ENCODE results near the gene CFAP119. TPM values are rescaled to one million over a fixed set of nuclear protein-coding genes. Genes with fewer than 3 reads are reported as not detected.

CFAP119 gene
- total RNA-seq, 1 donor from 2014 or later, result 2.2 TPM

DNA sequence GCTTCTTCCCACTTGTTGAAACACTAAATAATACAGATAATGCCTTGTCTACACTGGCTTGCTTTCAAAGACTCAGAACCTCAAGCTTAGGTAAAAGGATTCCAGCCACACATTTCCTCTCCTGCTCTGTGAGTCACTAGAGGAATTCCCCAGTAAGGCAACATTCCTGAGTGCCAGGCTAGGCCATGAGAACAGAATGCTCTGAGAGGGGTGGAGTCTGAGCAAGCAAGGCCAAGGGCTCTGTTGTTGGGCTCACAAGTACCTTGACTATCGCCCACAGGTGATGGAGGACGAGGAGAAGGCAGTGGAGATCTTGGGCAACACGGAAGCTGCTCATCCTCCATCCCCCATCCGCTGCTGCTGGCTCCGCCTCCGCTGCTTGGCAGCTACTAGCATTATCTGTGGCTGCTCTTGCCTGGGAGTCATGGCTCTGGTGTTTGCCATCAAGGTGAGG lies 20.4 kb downstream of the CFAP119 start:
- DNase-seq (ENCODE audit: low spot score), result peak; percentile 84

DNA sequence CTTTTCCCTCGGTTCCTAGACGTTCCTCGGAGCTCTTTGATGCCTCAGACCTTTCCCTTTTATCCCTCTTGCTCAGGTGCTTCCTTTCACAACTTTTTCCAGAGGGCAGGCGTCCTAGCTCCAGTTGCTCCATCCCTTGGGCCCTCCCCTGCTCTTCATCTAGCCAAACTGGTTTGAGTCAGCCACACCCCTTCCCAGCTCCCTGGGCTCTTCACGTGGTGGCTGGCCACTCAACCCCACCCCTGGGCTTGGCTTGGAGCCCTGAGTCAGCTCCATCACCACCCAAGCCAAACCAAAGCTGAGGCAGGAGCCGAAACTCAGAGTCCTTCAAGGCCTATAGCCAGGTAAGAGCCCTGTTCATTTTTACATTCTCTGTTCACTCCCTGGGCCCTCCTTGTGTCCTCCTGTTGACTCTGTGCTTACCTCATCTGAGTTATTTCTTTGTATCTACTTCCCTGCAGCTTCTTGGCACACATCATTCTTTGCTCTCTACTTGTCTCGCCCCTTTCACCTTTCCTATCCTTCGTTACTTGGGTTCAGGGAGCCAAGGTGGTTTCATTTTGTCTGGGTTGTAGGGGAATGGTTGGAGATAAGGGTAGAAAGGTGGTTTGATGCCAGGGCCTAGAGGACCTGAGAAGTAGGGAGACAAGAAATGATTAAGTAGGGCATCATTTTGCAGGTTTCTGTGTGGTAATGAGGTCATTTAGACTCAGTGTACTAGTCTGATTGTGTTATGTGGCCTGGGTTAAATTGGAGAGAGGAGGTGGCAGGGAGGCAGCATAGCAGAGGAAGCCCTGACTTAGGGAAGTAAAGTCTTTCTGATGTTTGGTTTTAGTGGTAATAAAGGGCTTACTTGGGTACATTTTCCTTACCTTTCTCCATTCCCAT lies 21.3 kb downstream of the CFAP119 start:
- peak; percentile 90 for DNase-seq (ENCODE audit: low spot score)

DNA sequence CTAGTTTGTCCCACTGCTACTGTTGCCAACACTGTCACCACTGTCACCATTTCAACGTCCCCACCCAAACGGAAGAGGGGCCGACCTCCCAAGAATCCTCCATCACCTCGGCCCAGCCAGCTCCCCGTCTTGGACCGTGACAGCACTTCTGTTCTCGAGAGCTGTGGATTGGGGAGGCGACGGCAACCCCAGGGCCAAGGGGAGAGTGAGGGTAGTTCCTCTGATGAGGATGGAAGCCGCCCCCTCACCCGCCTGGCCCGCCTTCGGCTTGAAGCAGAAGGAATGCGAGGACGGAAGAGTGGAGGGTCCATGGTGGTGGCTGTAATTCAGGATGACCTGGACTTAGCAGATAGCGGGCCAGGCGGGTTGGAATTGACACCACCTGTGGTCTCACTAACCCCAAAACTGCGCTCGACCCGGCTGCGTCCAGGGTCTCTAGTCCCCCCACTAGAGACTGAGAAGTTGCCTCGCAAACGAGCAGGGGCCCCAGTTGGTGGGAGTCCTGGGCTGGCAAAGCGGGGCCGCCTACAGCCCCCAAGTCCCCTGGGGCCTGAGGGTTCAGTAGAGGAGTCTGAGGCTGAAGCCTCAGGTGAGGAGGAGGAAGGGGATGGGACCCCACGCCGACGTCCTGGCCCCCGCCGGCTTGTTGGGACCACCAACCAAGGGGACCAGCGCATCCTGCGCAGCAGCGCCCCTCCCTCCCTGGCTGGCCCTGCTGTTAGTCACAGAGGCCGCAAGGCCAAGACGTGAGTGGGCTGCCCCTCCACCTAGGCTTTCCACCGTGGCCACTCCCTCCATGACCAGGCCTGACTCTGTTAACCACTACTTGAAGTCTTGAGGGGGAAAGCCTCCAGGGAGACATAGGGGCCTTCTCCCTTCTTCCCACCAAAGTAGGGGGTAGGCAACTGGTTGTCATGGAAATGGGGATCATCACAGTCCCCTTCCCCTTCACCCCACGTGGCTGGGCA lies 22.6 kb downstream of the CFAP119 start:
- DNase-seq (ENCODE audit: low spot score), result peak; percentile 80

DNA sequence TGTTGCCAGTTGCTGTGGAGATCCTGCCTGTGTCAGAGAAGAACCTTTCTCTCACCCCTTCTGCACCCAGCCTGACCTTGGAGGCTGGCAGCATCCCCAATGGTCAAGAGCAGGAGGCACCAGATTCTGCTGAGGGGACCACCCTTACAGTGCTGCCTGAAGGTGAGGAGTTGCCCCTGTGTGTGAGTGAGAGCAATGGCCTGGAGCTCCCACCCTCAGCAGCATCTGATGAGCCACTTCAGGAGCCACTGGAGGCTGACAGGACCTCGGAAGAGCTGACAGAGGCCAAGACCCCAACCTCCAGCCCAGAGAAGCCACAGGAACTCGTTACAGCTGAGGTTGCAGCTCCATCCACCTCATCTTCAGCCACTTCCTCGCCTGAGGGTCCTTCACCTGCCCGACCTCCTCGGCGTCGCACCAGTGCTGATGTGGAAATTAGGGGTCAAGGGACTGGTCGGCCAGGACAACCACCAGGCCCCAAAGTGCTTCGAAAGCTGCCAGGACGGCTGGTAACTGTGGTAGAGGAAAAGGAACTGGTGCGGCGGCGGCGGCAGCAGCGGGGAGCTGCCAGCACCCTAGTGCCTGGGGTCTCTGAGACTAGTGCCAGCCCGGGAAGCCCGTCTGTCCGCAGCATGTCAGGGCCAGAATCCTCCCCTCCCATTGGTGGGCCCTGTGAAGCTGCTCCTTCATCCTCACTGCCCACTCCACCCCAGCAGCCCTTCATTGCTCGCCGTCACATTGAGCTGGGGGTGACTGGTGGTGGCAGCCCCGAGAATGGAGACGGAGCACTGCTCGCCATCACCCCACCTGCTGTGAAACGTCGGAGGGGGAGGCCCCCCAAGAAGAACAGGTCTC lies 23.8 kb downstream of the CFAP119 start:
- peak; percentile 62 for DNase-seq (ENCODE audit: low spot score)

DNA sequence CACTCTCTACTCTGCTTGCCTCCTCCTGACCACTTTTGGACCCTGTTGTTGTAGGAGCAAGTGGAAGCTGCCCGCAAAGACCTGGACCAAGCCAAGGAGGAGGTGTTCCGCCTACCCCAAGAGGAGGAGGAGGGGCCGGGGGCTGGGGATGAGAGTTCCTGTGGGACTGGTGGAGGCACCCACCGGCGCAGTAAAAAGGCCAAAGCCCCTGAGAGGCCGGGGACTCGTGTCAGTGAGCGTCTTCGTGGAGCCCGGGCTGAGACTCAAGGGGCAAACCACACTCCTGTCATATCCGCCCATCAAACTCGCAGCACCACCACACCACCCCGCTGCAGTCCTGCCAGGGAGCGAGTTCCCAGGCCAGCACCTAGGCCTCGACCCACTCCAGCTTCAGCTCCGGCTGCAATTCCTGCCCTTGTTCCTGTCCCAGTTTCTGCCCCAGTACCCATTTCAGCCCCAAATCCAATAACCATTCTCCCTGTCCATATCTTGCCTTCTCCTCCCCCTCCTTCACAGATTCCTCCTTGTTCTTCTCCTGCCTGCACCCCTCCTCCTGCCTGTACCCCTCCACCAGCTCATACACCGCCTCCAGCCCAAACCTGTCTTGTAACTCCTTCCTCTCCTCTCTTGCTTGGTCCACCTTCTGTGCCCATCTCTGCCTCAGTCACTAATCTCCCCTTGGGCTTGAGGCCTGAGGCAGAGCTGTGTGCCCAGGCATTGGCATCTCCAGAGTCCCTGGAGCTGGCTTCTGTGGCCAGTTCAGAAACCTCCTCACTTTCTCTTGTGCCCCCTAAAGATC lies 24.7 kb downstream of the CFAP119 start:
- peak; percentile 45 for DNase-seq (ENCODE audit: low spot score)

DNA sequence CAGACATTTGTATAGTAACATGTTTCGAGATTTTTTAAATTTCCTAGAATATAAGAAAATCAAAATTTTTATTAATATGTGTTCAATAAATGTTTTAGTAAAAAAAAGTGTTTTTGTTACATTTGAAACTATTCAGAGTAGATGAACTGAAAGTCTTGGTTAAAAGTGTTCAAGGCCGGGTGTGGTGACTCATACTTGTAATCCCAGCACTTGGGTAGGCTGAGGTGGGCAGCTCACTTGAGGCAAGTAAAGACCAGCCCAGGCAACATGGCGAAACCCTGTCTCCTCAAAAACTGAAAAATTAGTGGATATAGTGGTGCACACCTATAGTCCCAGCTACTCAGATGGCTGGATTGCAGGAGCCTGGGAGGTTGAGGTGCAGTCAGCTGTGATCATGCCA lies 30.5 kb downstream of the CFAP119 start:
- peak; percentile 2 for DNase-seq (ENCODE audit: low spot score)

DNA sequence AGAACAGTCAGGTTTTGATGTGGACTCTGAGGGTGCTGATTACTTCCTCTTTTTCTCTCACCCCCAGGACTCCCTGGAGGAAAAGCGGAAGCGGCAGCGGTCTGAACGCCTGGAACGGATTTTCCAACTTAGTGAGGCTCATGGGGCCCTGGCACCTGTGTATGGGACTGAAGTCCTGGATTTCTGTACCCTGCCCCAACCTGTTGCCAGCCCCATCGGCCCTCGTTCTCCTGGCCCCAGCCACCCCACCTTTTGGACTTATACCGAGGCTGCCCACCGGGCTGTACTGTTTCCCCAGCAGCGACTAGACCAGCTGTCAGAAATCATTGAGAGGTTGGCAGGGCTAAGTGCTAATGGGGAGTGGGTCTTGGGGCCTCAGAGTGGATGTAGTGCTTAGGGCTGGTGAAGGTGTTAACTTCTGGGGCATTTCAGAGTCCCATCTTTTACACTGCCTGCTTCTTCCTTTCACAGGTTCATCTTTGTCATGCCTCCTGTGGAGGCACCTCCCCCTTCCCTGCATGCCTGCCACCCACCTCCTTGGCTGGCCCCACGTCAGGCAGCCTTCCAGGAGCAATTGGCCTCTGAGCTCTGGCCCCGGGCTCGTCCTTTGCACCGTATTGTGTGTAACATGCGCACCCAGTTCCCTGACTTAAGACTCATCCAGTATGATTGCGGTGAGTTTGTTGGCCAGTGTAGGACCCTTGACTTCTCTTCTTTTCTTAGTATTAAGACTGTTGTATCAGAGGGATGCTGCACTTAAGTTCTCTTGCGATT lies 32.8 kb downstream of the CFAP119 start:
- DNase-seq (ENCODE audit: low spot score), result peak; percentile 83

DNA sequence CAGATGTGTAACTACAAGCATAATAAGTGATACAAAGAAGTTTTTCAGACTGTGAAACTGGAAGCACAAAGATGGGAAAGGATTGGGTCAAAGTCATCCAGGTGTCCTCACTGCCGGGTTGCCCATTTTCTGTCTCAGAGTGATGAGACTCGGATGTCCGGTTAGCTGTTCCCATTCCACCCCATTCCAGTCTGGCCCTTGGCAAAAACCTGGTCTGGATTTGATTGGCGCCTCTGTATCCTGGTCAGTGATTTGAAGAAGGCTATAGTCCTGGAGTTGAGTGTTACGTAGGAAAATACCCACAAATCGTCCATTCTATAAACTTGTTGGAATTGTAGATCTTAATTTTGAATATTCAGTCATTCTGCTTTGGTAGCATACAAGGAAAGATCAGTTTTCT lies 33.5 kb downstream of the CFAP119 start:
- DNase-seq (ENCODE audit: low spot score), result peak; percentile 20

DNA sequence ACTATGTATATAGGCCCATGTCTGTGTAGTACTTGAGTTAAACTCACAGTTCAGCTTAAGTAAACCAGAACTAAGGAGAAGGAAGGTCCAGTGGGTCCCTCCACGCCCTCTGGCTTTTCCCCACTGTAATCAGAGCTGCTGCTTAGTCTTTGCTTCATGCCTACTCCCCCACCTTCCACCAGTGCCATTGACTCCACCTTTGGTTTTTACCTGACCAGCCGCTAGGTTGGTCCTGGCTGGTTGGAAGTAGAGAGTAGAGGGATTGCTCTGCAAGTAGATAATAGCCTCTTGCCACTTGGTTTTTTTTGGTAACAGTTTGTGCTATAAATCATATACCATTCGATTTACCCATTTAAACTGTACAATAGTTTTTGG lies 36.5 kb downstream of the CFAP119 start:
- DNase-seq (ENCODE audit: low spot score), result peak; percentile 33

DNA sequence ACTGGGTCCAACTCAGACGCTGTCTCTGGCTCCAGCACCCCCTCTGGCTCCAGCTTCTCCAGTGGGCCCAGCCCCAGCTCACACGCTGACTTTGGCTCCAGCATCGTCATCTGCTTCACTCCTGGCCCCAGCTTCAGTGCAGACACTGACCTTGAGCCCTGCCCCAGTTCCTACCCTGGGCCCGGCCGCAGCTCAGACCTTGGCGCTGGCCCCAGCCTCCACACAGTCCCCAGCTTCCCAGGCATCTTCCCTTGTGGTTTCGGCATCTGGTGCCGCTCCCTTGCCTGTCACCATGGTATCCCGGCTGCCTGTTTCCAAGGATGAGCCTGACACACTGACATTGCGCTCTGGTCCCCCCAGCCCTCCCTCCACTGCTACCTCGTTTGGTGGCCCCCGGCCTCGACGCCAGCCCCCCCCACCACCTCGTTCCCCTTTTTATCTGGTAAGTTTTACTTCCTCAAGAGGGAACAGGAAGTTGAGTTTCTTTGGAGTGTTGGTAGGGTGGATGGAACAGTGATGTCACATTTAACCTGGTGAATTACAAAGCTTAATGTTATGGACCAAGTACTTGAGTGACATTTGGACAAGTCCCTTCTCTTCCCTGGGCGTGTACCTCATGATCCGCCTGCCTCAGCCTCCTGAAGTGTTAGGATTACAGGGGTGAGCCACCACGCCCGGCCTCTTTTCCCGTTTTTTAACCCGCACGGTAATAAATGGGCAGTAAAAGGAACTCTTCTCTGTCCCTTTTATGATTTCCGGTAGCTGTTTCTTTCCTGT lies 37.0 kb downstream of the CFAP119 start:
- DNase-seq (ENCODE audit: low spot score), result peak; percentile 85

DNA sequence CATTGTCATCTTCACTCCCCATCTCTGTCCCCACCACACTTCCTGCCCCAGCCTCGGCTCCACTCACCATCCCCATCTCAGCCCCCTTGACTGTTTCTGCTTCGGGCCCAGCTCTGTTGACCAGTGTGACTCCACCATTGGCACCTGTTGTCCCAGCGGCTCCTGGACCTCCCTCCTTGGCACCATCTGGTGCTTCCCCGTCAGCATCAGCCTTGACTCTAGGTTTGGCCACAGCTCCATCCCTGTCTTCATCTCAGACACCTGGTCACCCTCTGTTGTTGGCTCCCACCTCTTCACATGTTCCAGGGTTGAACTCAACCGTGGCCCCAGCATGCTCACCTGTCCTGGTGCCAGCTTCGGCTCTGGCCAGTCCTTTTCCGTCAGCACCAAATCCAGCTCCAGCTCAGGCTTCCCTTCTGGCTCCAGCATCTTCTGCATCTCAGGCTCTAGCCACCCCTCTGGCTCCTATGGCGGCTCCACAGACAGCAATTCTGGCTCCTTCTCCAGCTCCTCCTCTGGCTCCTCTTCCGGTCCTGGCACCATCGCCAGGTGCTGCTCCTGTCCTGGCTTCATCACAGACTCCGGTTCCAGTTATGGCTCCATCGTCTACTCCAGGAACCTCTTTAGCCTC lies 38.0 kb downstream of the CFAP119 start:
- DNase-seq (ENCODE audit: low spot score), result peak; percentile 77

DNA sequence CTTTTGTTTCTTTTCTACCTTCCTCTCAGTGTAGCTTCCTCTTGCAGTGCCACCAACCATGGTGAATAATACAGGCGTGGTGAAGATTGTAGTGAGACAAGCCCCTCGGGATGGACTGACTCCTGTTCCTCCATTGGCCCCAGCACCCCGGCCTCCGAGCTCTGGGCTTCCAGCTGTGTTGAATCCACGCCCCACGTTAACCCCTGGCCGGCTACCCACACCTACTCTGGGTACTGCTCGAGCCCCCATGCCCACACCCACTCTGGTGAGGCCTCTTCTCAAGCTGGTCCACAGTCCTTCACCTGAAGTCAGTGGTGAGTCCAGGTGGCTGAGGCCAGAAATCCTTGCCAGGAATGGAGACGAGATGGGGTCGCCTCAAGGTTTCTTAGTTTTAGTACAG lies 38.9 kb downstream of the CFAP119 start:
- peak; percentile 71 for DNase-seq (ENCODE audit: low spot score)

DNA sequence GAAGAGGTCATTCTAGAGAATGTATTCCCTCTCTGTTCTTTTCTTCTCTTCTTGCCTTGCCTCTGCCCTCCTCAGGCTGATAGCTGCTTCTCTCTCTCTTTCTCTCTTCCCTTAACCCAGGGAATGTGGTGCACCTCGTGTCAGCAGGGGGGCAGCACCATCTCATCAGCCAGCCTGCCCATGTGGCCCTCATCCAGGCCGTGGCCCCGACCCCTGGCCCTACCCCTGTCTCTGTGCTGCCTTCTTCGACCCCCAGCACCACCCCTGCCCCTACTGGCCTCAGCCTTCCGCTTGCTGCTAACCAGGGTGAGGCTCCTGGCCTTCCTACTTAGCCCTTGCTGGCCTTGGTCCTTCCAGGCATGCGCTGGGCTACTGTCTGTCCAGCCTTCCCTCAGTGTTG lies 39.4 kb downstream of the CFAP119 start:
- DNase-seq (ENCODE audit: low spot score), result peak; percentile 64

DNA sequence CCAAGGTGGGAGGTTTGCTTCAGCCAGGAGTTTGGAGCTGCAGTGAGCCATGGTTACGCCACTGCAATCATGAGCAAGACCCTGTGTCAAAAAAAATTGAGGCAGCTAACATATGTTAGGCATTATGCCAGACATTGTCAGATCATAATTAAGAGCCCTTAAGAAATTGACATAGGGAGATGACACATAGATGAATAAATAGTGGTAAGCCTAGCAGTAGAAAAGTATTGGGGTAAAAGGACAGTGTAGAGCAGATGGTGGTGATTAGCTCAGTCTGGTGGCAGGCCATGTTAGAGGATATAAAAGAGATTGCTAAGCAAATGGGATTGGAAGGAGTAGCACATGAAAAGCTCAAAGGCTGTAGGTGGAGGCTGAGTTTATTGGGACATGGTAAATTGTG lies 40.3 kb downstream of the CFAP119 start:
- no peak for DNase-seq (ENCODE audit: low spot score)

DNA sequence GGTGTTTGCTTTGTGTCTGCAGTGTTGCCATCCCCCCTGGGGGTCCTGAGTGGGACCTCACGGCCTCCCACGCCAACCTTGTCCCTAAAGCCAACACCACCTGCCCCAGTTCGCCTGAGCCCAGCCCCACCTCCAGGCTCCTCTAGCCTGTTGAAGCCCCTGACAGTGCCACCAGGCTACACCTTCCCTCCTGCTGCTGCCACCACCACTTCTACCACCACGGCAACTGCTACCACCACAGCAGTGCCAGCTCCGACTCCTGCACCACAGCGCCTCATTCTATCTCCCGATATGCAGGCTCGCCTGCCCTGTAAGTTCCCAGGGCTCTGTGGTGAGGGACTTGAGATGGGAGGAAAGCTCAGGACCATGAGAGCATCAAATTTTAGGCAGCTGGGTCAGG lies 40.7 kb downstream of the CFAP119 start:
- no peak for DNase-seq (ENCODE audit: low spot score)

DNA sequence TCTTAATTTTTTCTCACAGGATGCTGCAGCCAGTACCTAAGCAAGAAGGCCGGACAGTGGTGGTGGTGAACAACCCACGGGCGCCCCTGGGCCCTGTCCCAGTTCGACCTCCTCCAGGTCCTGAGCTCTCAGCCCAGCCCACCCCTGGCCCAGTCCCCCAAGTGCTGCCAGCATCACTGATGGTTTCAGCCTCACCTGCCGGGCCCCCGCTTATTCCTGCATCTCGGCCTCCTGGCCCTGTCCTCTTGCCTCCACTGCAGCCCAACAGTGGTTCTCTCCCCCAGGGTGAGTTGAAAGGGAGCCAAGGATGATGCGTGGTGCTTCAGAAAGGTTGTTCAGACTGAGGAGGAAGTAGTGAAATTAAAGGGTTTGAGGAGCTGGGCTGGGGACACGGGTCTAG lies 41.2 kb downstream of the CFAP119 start:
- no peak for DNase-seq (ENCODE audit: low spot score)

DNA sequence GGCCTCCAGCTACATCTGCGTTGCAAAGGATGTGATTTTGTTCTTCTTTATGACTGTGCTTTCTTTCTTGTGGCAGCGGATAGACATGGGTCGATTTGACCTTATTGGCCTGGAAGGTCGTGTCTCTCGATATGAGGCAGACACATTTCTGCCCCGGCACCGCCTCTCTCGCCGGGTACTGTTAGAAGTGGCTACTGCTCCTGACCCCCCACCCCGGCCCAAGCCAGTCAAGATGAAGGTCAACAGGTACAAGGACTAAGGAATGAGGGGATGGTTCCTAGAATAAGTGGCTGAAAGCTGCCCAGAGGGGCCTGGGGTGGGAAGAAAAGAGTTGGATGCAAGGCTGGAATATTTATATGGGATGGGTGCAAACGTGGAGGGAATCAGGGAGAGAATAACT lies 41.8 kb downstream of the CFAP119 start:
- no peak for DNase-seq (ENCODE audit: low spot score)

Measured in mesenteric fat pad (tissue), 1 donor.